SK-N-SH (cell line): Measurements from ENCODE around the gene PRKCH. TPM values are rescaled to one million over a fixed set of nuclear protein-coding genes. Genes with fewer than 3 reads are reported as not detected.

ENCODE experiments used
- CTCF ChIA-PET: fragments of 300-600, 350-600 bp; formaldehyde crosslinking; extraction: SDS; loops from one replicate; lab custom pipeline; 2021; lab: Yijun Ruan, JAX
- POLR2A ChIA-PET: fragments of 350-600 bp; sonication (Branson Sonifier 250); formaldehyde crosslinking; extraction: SDS; loops from one replicate; lab custom pipeline; 2020; ENCODE audit warnings: antibody characterized with exemption, inconsistent platforms; lab: Yijun Ruan, JAX
- DNase-seq: peaks from one replicate; pipeline ENCODE4 v3.0.0; 2012
- H2AFZ ChIP-seq: fragments of 200-600 bp; sonication (generic); 2 replicates; pipeline ENCODE4 v1.8.1; 2016; ENCODE audit warnings: antibody characterized with exemption, mild to moderate bottlenecking, low read depth
- H3F3A ChIP-seq: fragments of 200-600 bp; sonication (generic); replicated peaks from 2 replicates; pipeline ENCODE3; 2016; ENCODE audit warnings: antibody characterized with exemption, mild to moderate bottlenecking; ENCODE audit not compliant: insufficient read depth
- H3K27ac ChIP-seq, 2 experiments: fragments of 200-500 bp in 1 of 2; fragments of 200-600 bp in 1 of 2; sonication (Bioruptor generic) in 1 of 2; sonication (generic), shearing (Covaris generic) in 1 of 2; 2 replicates each; pipeline versions ENCODE4 v1.5.1 to v1.6.1; 2014 to 2016; ENCODE audit warnings: low read depth in 2 of 2, inconsistent platforms in 1 of 2, low read length in 1 of 2, mild to moderate bottlenecking in 1 of 2, mixed read lengths in 1 of 2
- H3K27me3 ChIP-seq: fragments of 200-600 bp; sonication (generic), shearing (Covaris generic); 2 replicates; pipeline ENCODE4 v1.6.1; 2016; ENCODE audit warnings: mixed run types; ENCODE audit not compliant: insufficient read depth
- H3K36me3 ChIP-seq, 2 experiments: fragments of 200-500 bp in 1 of 2; fragments of 200-600 bp in 1 of 2; sonication (Bioruptor generic) in 1 of 2; sonication (generic) in 1 of 2; replicated peaks in 1 of 2; 2 replicates each; pipeline versions ENCODE3 to v1.5.1; 2014 to 2016; ENCODE audit warnings: low read length in 1 of 2, mild to moderate bottlenecking in 1 of 2; ENCODE audit not compliant: insufficient read depth in 2 of 2, control insufficient read depth in 1 of 2
- H3K4me1 ChIP-seq, 2 experiments: fragments of 200-500 bp in 1 of 2; fragments of 200-600 bp in 1 of 2; sonication (Bioruptor generic) in 1 of 2; sonication (generic), shearing (Covaris generic) in 1 of 2; 2 replicates each; pipeline versions ENCODE4 v1.5.1 to v1.6.1; 2014 to 2016; ENCODE audit warnings: low read depth in 1 of 2, low read length in 1 of 2, mixed run types in 1 of 2; ENCODE audit not compliant: insufficient read depth in 2 of 2, control insufficient read depth in 1 of 2
- H3K4me2 ChIP-seq: fragments of 200-600 bp; sonication (generic), shearing (Covaris generic); 2 replicates; pipeline ENCODE4 v1.6.1; 2017; ENCODE audit warnings: mixed run types
- H3K4me3 ChIP-seq, 2 experiments: fragments of 200-500 bp in 1 of 2; fragments of 200-600 bp in 1 of 2; sonication (Bioruptor generic) in 1 of 2; sonication (generic), shearing (Covaris generic) in 1 of 2; 2 replicates each; pipeline versions ENCODE4 v1.5.1 to v1.8.1; 2014 to 2016; ENCODE audit warnings: low read depth in 2 of 2, inconsistent platforms in 1 of 2, low read length in 1 of 2, mild to moderate bottlenecking in 1 of 2, mixed read lengths in 1 of 2, moderate library complexity in 1 of 2
- H3K79me2 ChIP-seq: fragments of 200-600 bp; sonication (generic); 2 replicates; pipeline ENCODE4 v1.8.1; 2017; ENCODE audit warnings: mild to moderate bottlenecking; ENCODE audit not compliant: insufficient read depth
- H3K9ac ChIP-seq: fragments of 200-600 bp; sonication (generic); 2 replicates; pipeline ENCODE4 v1.6.1; 2017; ENCODE audit warnings: mixed run types
- H3K9me2 ChIP-seq: fragments of 200-600 bp; sonication (generic); 2 replicates; pipeline ENCODE4 v1.6.1; 2017; ENCODE audit warnings: mixed run types
- H3K9me3 ChIP-seq: fragments of 200-600 bp; sonication (generic); 2 replicates; pipeline ENCODE4 v1.6.1; 2017; ENCODE audit warnings: mixed run types, mild to moderate bottlenecking, moderate library complexity
- H4K20me1 ChIP-seq: fragments of 200-600 bp; sonication (generic); 2 replicates; pipeline ENCODE4 v1.6.1; 2017; ENCODE audit warnings: mild to moderate bottlenecking, mixed run types; ENCODE audit not compliant: insufficient read depth
- CHD2 ChIP-seq: fragments of 150-350 bp; IDR thresholded peaks from 2 replicates; pipeline ENCODE4 v1.6.1; 2018; ENCODE audit warnings: low read length; ENCODE audit not compliant: partially characterized antibody
- CTCF ChIP-seq: fragments of 200-600 bp; sonication (generic); IDR thresholded peaks from 2 replicates; pipeline ENCODE4 v1.6.1; 2017; ENCODE audit warnings: antibody characterized with exemption, mild to moderate bottlenecking, moderate library complexity
- FOXJ3 ChIP-seq: sonication (generic); formaldehyde crosslinking; IDR thresholded peaks from 2 replicates; pipeline ENCODE4 v1.5.1; 2020; ENCODE audit warnings: mild to moderate bottlenecking, missing genetic modification reagents
- FOXM1 ChIP-seq: IDR thresholded peaks from 2 replicates; pipeline ENCODE4 v1.4.0; 2012; ENCODE audit warnings: low read depth, mild to moderate bottlenecking
- GATA2 ChIP-seq: sonication (generic); formaldehyde crosslinking; IDR thresholded peaks from 2 replicates; pipeline ENCODE4 v1.5.0; 2020; ENCODE audit warnings: mild to moderate bottlenecking, missing genetic modification reagents
- MAX ChIP-seq: IDR thresholded peaks from 2 replicates; pipeline ENCODE4 v1.4.0; 2012; ENCODE audit warnings: low read depth
- MEF2A ChIP-seq: IDR thresholded peaks from 2 replicates; pipeline ENCODE4 v1.4.0; 2012; ENCODE audit warnings: low read depth, borderline replicate concordance
- PBX3 ChIP-seq: IDR thresholded peaks from 2 replicates; pipeline ENCODE4; 2012
- POLR2AphosphoS5 ChIP-seq: IDR thresholded peaks from 2 replicates; pipeline ENCODE4 v1.6.1; 2012; ENCODE audit warnings: low read depth, low read length
- RAD21 ChIP-seq: IDR thresholded peaks from 2 replicates; pipeline ENCODE4 v1.6.1; 2012; ENCODE audit warnings: mild to moderate bottlenecking, low read length
- RCOR1 ChIP-seq: fragments of 150-350 bp; IDR thresholded peaks from 2 replicates; pipeline ENCODE4 v1.6.1; 2017; ENCODE audit warnings: antibody characterized with exemption, low read length
- REST ChIP-seq: IDR thresholded peaks from 2 replicates; pipeline ENCODE4 v1.6.1; 2012; ENCODE audit warnings: mild to moderate bottlenecking, low read depth, low read length, moderate library complexity
- SIN3A ChIP-seq: IDR thresholded peaks from 2 replicates; pipeline ENCODE4 v1.6.1; 2012; ENCODE audit warnings: low read depth, mild to moderate bottlenecking, low read length, moderate library complexity, borderline replicate concordance
- SMC3 ChIP-seq: IDR thresholded peaks from 2 replicates; pipeline ENCODE4 v1.6.1; 2012; ENCODE audit warnings: low read depth, low read length, improper control_type of control experiment
- TAF1 ChIP-seq: IDR thresholded peaks from 2 replicates; pipeline ENCODE4 v1.6.1; 2012; ENCODE audit warnings: low read depth, mild to moderate bottlenecking, low read length, moderate library complexity, borderline replicate concordance
- USF2 ChIP-seq: fragments of 150-350 bp; IDR thresholded peaks from 2 replicates; pipeline ENCODE4 v1.6.1; 2017; ENCODE audit warnings: antibody characterized with exemption, low read length, low read depth, borderline replicate concordance
- YY1 ChIP-seq: IDR thresholded peaks from 2 replicates; pipeline ENCODE4 v1.4.0; 2012; ENCODE audit warnings: low read depth, mild to moderate bottlenecking
- ZBTB33 ChIP-seq: IDR thresholded peaks from 2 replicates; pipeline ENCODE4 v1.4.0; 2012; ENCODE audit warnings: low read depth, borderline replicate concordance
- WGBS: methylation state at CpG from one replicate; pipeline ENCODE4 v1.1.6; 2017; ENCODE audit warnings: low lambda C conversion rate; 5-methylcytosine and 5-hydroxymethylcytosine counted together
- polyA plus RNA-seq, 3 experiments: library from polyadenylated mRNA; depleted of rRNA; stranded (reverse); fragments of >200 nt; gene quantifications; 2 replicates each; pipeline ENCODE4 v1.2.3, GENCODE V29; 2012

PRKCH gene
- polyA plus RNA-seq, 1 of the 3 experiments (the other 2 are of a cell fraction): 4.2 TPM

GRCh38 chr14:61369454-61369810, 48.1 kb downstream of the PRKCH start:
- H3K4me2 ChIP-seq: no peak overlapping the region
- POLR2A ChIA-PET: no interaction called here
- H3K9me3 ChIP-seq: no peaks in the 10 kb centered on the region
- CTCF ChIA-PET: interaction anchor here (1.3 kb wide), 1 partner anchor 84 kb away, joined by 3 read pairs; no protein-coding TSS in a partner anchor
- DNase-seq: no peak
- H3K9ac ChIP-seq: no peak overlapping the region
- peaks cover 0 to 6% of the 10 kb centered on the region in 2 experiments; a peak in 1 of 4 replicates for H3K4me1 ChIP-seq
- H4K20me1 ChIP-seq: no peaks in the 10 kb centered on the region
- 88% methylated on average over 3 of the region's 3 CpGs for WGBS
- H3K27me3 ChIP-seq: no peaks in the 10 kb centered on the region
- H3K36me3 ChIP-seq: no peaks in the 10 kb centered on the region
- no peaks in the 10 kb centered on the region for H3K9me2 ChIP-seq
- H2AFZ ChIP-seq: no peak overlapping the region
- TF ChIP-seq TAF1 (no peak), GATA2 (CRISPR knock-in tag) (no peak), MAX (no peak), YY1 (no peak), SIN3A (no peak), RAD21 (no peak), RCOR1 (no peak), CHD2 (no peak), POLR2AphosphoS5 (no peak), MEF2A (no peak), USF2 (no peak), PBX3 (no peak)
- no peak overlapping the region for H3K4me3 ChIP-seq
- no peaks in the 10 kb centered on the region for H3K79me2 ChIP-seq
- no peak overlapping the region for H3K27ac ChIP-seq
- H3F3A ChIP-seq: no peaks in the 10 kb centered on the region

GRCh38 chr14:61372379-61372778, 51.0 kb downstream of the PRKCH start:
- no peak overlapping the region for H2AFZ ChIP-seq
- 59% methylated on average over 2 of the region's 2 CpGs for WGBS
- no peak overlapping the region for H3K27ac ChIP-seq
- 0 out of 2 replicates have a peak, but pooled peaks cover 6% of the 10 kb centered on the region for H3K9me3 ChIP-seq
- no peaks in the 10 kb centered on the region for H3K79me2 ChIP-seq
- H3K4me2 ChIP-seq: no peak overlapping the region
- no peaks in the 10 kb centered on the region for H3F3A ChIP-seq
- ChIA-PET CTCF (no interaction called here), POLR2A (no interaction called here)
- peaks cover 0 to 6% of the 10 kb centered on the region in 2 experiments; a peak in 1 of 4 replicates for H3K4me1 ChIP-seq
- no peak overlapping the region for H3K4me3 ChIP-seq
- no peaks in the 10 kb centered on the region for H3K27me3 ChIP-seq
- H3K36me3 ChIP-seq: no peaks in the 10 kb centered on the region
- no peaks in the 10 kb centered on the region for H4K20me1 ChIP-seq
- H3K9me2 ChIP-seq: no peaks in the 10 kb centered on the region
- no peak overlapping the region for H3K9ac ChIP-seq
- DNase-seq: no peak
- TF ChIP-seq CHD2 (no peak), REST (no peak), CTCF (no peak), FOXM1 (no peak), YY1 (no peak), SMC3 (no peak), SIN3A (no peak), ZBTB33 (no peak), GATA2 (CRISPR knock-in tag) (no peak), FOXJ3 (no peak)
